HG03108 (cell line): ENCODE results near the gene NXPH3.
"Not testable (repeated sequence)": the region's sequence is repeated elsewhere in the genome, so short reads cannot be mapped to it uniquely, and the experiment has no call there.

Experiments used
- ATAC-seq: cut with Tn5 transposase; IDR thresholded peaks from one replicate; pipeline ENCODE4 v1.9.1; 2021; ENCODE audit warnings: moderate library complexity; ENCODE audit not compliant: unreplicated experiment

NXPH3 gene

GRCh38 chr17:49575679-49576087 is at the start of gene NXPH3:
TSS of gene NXPH3 (plus strand) at chr17:49575871. CDS start at chr17:49576220, 349 bp downstream.
- no peak for ATAC-seq

DNA sequence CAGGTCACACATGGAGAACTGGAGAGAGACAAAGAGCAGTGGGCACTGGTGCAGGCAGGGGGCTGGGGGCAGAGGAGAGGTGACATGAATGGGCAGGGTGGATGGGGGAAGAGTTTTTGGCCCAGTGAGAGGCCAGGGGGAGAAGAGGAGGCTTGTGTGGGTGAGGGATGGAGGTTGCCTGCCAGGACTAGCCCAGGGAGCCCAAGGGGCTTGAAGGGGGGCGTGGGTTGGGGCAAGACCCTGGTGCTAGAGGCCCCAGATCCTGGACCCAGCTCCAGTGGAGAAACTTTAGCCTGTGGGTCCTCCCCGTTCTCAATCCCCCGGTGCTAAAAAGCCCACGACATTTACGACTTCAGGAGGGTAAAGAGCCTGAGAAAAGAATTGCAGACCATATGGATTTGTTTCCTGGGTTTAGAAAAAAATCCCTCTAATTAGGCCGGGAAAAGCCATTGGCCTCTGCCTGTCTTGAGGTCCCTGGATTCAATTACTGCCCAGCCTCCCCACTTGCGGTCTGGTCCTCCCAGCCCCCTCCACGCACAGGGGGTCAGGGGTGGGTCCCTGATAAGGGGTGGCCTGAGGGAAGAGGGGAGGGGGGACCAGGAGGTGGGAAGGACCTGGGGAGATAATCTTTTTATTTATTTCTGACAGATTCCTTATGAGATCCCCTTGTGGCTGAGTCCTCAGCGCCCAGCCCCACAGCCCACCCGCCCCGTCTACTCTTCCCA is 47.6 kb upstream of the NXPH3 start:
- no peak for ATAC-seq

DNA sequence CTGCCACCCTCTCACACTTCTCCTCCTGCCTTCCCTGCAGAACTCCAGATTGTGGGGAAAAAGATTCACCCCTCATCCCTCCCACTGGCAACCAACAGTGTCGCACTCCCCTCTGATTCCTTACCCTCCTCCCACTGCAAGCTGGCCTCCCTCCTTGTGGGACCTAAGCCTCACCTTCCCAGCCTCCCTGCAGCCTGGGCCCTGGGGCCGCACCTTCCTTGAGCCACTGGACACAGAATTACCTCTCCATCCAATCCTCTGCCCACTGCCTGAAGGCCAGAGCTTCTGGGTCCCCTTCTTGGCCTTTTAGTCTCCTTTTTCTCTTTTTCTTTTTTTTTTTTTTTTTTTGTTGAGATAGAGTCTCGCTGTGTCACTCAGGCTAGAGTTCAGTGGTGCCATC is 46.7 kb upstream of the NXPH3 start:
- ATAC-seq, result no peak

DNA sequence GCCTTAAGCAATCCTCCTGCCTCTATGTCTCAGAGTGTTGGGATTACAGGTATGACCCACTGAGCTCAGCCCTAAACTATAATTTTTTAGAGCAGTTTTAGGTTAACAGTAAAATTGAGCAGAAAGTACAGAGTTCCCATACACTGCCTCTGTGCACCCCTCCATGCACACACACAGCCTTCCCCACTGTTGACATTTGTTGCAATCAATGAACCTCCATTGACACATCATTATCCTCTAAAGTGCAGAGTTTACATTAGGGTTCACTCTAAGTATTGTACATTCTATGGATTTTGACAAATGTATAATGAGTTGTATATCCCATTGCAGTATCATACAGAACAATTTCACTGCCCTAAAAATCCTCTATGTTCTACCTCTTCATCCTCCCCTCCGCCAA is 45.6 kb upstream of the NXPH3 start:
- no peak for ATAC-seq

- no peak for ATAC-seq
These were observed 31.8 kb upstream of the NXPH3 start for GRCh38 chr17:49543860-49544259.

DNA sequence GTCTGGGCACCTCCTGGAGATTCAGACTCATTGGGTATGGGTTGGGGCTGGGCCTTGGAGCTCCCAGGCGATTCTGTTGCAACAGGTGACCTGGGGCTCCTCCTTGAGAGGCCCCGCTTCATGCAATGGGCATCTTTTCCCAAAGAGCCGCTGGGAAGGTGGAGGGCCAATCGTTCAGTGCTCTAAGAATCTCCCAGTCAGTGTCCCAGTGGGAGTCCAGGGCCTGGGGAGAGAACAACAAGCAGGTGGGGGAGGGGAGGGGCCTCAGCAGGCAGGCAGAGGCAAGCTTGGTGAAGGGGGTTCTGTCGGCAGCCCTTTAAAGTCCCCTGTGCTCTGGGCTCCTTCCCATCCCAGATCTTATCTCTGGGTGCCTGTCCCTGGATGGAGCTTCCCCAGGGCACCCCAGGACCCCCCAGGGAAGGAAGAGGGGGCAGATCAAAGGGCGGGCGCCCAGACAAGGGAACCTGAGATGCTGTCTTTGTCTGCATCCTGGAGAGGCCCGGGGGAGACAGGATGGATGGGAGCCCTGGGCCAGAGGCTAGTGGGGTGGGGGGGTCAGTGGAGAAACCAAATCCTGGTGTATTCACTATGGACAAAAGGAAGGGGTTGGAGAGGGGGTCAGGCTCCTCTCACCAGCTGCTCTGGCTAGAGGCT is 30.5 kb upstream of the NXPH3 start:
- ATAC-seq, result no peak

DNA sequence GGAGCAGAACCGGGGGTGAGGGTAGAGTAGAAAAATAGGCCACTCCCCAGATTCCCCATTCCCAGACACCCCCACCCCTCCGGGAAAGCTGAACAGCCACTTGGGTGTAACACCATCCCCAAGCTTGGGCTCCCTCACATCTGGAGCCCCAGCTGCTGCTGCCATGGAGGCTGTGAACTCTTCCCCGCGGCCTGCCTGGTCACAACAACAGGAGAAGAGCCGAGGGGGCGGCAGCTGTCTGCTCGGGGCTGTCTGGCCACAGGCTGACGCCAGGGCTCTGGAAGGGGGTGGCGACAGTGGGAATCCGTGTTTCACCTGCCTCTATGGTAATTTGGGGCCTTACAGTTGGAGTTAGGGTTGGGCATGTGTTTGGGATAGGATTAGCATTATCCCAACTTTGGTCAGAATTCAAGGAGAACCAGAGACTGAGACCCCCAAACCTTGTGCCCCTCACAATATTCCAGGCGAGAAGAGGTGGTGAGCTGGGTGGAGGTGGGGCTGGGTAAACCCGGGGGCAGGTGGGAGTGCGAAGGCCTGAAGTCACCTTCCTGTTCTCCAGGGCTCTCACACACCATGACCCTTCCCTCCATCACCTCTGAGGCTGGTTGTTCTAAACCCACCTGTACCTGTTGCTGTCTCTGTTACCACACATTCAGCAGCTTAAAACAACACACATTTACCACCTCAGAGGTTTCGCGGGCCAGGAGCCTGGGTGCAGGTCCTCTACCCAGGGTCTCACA is 29.7 kb upstream of the NXPH3 start:
- ATAC-seq, result no peak

GRCh38 chr17:49546546-49547535 is 28.8 kb upstream of the NXPH3 start:
- ATAC-seq, result no peak

DNA sequence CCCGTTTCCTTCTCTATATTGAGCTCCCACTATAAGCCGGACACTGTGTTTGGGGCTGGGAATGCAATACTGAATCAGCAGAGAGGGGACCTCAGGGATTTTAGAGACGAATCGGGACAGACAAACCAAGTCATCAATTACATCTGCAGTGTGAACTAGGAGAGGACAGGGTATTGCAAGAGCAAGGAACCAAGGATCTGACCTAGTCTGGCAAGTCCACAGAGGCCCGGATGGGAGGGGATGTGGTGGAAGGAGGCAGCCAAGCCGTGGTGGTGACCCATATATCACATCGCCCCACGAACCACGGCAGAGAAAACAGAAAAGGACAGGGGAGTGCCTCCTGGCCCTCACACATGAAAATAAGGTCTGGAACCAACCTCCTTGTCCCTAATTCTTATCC is 28.1 kb upstream of the NXPH3 start:
- no peak for ATAC-seq

DNA sequence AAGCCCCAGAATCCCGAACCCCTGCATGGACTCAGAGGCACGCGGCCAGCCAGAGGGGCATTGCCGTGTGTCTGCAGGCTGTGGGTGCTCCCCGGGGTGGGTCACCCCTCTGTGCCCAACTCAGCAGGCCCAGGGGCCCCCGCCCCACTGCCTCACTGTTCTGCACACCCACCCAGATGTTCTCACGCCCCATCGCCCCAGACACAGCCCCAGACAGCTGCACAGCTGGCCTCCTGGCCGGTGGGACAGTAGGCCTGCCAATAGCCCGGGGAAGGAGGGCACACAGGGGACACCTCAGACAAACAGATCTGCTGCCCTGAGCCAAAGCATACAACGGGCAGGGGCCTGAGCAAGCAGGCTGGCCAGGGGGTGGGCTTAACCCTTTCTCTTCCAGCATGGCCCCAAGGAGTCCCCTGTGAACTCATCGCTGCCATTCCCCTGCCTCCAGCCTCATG is 27.6 kb upstream of the NXPH3 start:
- no peak for ATAC-seq

GRCh38 chr17:49548506-49549310 is 27.0 kb upstream of the NXPH3 start:
- no peak for ATAC-seq

DNA sequence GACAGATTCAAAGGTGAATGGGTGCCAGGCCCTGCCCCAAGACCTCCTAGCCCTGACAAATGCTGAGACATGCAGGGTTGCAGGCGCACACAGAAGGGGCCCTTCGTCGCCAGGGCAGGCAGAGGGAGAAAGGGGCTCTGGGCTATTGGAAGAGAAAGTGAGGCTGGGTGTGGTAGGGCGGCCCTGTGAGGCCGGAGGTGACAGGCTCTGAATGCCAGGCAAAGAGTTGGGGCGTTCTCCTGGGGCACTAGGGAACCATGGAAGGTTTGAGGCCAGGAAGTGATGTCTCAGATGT is 26.4 kb upstream of the NXPH3 start:
- no peak for ATAC-seq

DNA sequence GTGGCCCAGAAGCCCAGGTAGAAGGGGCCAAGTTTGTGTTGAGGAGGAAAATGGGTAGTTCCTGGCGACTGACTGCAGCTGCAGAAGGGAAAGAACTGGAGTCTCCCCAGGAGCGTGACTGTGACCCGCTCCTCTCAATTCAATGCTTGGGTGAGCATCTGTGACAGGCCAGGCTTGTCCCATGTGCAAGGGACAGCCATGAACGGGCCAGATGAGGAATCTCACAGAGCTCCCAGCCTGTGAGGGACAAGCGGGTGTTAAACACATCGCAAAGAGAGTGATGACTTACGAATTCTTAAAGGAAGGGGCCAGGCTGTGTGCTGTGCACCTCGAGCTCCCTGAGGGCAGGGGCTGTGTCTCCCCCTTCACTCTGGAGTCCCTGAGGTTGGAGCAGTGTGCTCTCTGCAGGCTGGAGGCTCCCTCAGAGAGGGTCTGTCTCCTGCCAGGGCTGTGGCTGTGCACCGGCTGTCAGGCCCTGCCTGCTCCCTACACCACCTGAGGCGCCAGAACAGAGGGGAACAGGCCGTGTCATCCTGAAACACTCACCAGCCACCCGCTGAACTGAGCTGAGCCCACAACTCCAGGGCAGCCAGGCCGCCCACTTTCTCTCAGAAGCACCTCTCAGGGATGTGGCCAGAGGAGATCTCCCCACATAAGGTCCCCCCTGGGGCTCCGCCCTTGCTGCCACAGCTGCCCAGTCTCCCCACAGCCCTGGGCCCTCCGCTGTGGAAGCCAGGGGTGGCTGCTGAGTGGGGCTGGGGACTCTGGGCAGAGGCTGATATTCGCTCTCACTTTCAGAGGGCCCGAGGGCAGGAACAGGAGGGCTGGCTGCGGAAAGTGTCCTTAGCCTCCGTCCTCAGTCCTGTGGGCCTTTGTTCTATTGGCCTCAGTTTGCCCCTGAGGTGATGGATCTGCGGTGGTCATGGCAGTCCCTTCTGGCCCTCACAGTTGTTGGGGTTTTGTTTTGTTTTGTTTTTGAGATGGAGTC is 25.7 kb upstream of the NXPH3 start:
- no peak for ATAC-seq

- ATAC-seq, result not testable (repeated sequence)
These were observed 24.9 kb upstream of the NXPH3 start for GRCh38 chr17:49550764-49551163.

DNA sequence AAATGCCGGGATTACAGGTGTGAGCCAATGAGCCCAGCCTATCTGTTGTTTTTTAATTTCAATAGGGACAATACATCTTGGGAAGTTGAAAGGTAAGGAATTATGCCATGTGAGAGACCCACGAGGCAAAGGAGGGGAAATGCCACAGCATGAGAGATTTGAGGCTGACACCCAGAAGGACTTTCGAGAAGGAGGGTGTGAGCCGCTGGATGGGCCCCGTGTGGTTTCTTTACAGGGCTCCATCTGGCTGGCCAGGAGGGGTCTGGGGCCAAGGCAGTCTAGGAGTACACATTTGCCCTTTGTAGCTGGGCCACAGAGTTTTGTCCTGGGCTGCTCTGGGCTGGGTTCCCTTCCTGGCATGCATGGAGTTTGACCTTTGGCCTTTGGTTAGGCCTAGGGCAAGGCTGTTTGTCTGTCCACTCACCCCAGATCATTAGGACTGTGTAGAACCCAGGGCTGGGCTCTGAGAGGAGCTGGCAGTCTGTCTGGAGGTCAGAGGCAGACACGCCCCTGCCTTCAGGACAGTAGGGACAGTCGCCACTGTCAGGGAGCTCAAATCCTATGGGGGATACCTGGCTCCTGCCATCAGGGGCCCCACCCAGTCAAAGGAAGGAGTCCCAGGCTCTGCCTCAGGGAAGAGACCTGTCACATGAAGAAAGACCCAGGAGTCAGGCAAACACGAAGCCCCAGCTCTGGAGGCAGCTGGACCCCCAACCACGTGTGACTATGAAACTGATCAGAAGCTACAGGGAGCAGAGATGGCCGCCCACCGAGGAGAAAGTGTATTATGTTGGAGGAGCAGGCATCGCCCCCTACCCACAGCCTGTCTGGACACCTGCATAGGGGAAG is 24.2 kb upstream of the NXPH3 start:
- no peak for ATAC-seq

DNA sequence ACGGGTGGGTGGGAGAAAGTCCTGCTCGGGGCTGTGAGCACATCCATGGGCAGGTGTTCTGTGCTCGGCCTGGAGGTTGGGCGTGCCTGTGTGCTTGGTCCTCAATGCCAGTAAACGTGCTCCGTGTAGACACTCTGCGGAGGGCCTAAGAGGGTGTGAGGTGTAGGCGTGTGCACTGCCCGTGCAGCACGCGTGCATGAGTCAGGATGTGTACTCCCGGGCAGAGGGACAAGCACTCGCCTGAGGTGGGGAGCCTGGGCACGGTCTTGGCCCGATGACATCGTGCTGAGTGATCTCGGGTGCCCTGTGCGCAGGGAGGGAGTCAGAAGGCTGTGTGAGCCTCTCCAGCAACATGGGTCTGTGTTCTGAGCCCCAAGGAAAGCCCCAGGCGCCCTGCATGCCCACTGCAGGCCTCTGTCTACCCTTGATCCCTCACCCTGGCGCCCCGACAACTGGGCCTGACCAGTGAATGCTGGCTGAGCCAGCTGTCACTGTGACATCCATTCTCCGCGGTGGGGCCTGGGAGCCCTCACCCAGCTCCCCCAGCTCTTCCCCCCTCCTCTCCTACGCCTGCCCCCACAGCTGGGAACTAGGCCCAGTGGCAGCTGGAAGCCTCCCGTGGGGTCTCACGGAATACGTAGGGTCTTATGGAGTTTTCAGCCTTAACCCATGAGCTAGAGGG is 23.5 kb upstream of the NXPH3 start:
- ATAC-seq, result no peak

DNA sequence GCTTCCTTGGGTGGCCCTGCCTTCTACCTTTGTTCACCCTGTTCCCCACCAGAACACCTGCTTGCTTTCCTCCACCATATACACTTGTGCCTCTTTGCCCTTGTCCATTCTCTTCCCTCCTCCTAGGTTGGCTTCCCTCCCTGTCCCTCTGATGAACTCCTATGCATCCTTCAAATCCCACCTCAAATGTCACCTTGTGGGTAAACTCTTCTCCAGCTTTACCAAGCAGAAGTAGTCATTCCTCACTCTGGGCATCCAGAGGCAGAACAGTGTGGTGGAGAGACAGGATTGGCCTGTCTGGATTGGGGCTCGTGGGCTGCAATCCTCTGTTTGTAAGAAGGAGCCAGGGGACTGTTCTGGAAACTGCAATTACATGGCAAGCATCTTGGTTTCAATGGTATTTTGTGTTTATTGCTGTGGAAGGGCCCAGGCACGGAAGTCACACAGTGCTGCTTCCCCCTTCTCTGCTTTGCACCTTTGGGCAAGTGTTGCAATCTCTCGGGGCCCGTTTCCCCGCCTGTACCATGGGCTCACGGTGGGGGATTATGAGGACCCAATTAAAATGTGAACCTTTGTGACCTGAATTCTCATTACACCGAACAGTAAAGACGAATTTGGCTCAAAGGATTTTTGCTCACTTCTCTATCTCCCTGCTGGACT is 21.9 kb upstream of the NXPH3 start:
- ATAC-seq, result no peak
